H7 (cell line): ENCODE results near the gene ADGRL3. TPM values are rescaled to one million over a fixed set of nuclear protein-coding genes. Genes with fewer than 3 reads are reported as not detected.

Source experiments
- DNase-seq: peaks from one replicate; pipeline ENCODE4 v3.0.0; 2012
- H3K27me3 ChIP-seq: 2 replicates; pipeline ENCODE4 v1.6.0; 2011; ENCODE audit warnings: mild to moderate bottlenecking, low read length; ENCODE audit not compliant: control insufficient read depth, insufficient read depth
- H3K36me3 ChIP-seq: replicated peaks from 2 replicates; pipeline ENCODE4 v1.5.1; 2011; ENCODE audit warnings: low read length; ENCODE audit not compliant: control insufficient read depth, insufficient read depth
- H3K4me3 ChIP-seq: 2 replicates; pipeline ENCODE4 v1.5.1; 2011; ENCODE audit warnings: low read depth, mild to moderate bottlenecking, control low read depth, low read length, moderate library complexity; ENCODE audit not compliant: insufficient read depth
- total RNA-seq: library from RNA; depleted of rRNA; stranded (reverse); fragments of >200 nt; shearing (Covaris generic); gene quantifications from 2 replicates; pipeline ENCODE4 v1.2.3, GENCODE V29; 2014

Gene ADGRL3
- total RNA-seq, 1 experiment from 2014 or later, result 6.8 TPM

DNA sequence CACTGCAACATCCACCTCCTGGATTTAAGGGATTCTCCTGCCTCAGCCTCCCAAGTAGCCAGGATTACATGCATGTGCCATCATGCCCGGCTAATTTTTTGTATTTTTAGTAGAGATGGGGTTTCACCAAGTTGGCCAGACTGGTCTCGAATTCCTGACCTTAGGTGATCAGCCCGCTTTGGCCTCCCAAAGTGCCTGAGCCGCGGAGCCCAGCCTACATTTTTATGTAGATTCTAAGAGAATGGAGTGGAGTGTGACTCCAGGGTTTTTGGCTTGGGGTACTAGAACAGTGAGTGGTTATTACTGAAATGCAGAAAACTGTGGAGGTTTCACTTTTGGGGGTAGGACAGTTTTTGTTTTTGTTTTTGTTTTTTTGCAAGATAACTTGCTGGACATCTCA lies 806.0 kb downstream of the ADGRL3 start:
- no peaks in the 10 kb centered on the region for H3K27me3 ChIP-seq
- DNase-seq, result no peak
- no peak overlapping the region for H3K4me3 ChIP-seq
- no peaks in the 10 kb centered on the region for H3K36me3 ChIP-seq

GRCh38 chr4:62015043-62015739 lies 815.1 kb downstream of the ADGRL3 start:
- H3K27me3 ChIP-seq, result no peaks in the 10 kb centered on the region
- H3K4me3 ChIP-seq, result no peak overlapping the region
- no peaks in the 10 kb centered on the region for H3K36me3 ChIP-seq
- DNase-seq, result no peak

- H3K4me3 ChIP-seq, result no peak overlapping the region
- H3K27me3 ChIP-seq, result no peaks in the 10 kb centered on the region
- DNase-seq, result no peak
- no peaks in the 10 kb centered on the region for H3K36me3 ChIP-seq
These were observed 818.4 kb downstream of the ADGRL3 start for GRCh38 chr4:62018537-62018936.

DNA sequence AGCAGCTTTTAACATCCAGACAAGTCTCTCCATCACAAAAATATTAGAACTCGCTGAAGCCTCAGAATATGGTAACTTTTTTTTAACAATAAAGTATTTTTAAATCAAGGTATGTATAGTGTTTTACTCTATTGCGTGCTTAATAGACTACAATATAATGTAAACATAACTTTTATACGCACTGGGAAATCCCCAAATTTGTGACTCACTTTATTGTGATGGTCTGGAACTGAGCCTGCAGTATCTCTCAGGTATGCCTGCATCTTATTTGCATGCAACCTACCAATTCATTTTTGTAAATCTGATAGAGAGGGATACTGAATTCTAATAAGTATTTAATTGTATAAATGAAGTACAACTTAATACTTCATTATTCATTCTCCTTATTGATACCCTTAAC lies 823.5 kb downstream of the ADGRL3 start:
- DNase-seq, result no peak
- Histone ChIP-seq H3K4me3 (no peak overlapping the region), H3K27me3 (no peaks in the 10 kb centered on the region)

DNA sequence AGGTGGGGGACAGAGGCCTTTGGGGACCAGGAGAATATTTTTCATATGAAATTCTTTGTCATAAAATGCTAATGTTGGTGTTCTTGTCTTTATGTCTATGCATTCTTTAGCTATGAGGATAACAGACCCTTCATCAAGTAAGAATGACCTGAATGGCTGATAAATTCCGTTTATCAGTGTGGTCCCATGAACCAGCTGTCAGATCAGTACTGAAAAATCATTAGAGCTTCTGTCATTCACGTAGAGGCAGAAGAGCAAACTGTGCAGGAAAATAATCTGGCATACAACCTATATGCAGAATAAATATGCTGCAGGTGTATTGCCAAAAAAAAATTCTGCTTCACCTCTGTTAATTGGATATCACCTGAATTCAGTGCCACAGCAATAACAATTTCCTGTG lies 828.6 kb downstream of the ADGRL3 start:
- no peaks in the 10 kb centered on the region for H3K36me3 ChIP-seq
- H3K4me3 ChIP-seq, result no peak overlapping the region
- DNase-seq, result no peak
- no peaks in the 10 kb centered on the region for H3K27me3 ChIP-seq

More for the DNA sequence above, 823.5 kb downstream of the ADGRL3 start:
- no peaks in the 10 kb centered on the region for H3K36me3 ChIP-seq

GRCh38 chr4:62030958-62031357 lies 830.8 kb downstream of the ADGRL3 start:
- Histone ChIP-seq H3K4me3 (no peak overlapping the region), H3K27me3 (no peaks in the 10 kb centered on the region), H3K36me3 (no peaks in the 10 kb centered on the region)
- no peak for DNase-seq

DNA sequence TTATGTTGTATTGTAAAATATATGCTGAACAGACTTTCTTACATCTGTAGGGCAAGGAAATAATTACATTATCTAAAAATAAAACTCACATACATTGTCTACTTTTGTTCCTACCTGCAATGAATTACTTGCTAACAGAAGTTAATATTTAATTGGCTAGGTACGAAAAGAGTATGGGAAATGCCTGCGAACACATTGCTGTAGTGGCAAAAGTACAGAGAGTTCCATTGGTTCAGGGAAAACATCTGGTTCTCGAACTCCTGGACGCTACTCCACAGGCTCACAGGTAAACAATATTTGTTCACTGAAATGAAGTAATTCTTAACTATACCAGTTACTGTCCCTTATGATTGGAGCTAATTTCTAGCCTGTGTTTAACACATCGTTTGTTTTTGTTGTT lies 837.4 kb downstream of the ADGRL3 start:
- DNase-seq, result no peak
- Histone ChIP-seq H3K4me3 (no peak overlapping the region), H3K27me3 (no peaks in the 10 kb centered on the region), H3K36me3 (no peaks in the 10 kb centered on the region)

- DNase-seq, result no peak
- Histone ChIP-seq H3K36me3 (no peaks in the 10 kb centered on the region), H3K27me3 (no peaks in the 10 kb centered on the region), H3K4me3 (no peak overlapping the region)
These were observed 851.2 kb downstream of the ADGRL3 start for GRCh38 chr4:62051332-62051731.

DNA sequence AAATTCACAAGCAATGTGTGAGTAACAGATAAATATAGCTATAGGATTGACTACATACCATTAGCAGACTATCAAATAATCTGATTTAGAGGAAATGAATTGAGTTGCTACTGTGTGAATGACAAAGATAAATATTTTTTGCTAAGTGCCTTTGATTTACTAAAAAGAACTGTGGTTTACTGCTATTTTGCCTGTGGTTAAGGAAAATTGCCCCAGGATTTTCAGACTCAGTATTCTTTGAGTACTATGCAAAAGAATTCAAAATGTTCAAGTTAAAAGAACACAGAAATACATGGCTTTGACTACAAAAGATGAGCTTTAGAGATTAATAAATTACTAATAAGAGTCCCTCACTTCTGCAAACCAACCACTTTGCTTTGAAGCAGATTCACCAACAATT lies 853.8 kb downstream of the ADGRL3 start:
- no peak for DNase-seq
- no peak overlapping the region for H3K4me3 ChIP-seq
- H3K27me3 ChIP-seq, result no peaks in the 10 kb centered on the region
- H3K36me3 ChIP-seq, result no peaks in the 10 kb centered on the region

DNA sequence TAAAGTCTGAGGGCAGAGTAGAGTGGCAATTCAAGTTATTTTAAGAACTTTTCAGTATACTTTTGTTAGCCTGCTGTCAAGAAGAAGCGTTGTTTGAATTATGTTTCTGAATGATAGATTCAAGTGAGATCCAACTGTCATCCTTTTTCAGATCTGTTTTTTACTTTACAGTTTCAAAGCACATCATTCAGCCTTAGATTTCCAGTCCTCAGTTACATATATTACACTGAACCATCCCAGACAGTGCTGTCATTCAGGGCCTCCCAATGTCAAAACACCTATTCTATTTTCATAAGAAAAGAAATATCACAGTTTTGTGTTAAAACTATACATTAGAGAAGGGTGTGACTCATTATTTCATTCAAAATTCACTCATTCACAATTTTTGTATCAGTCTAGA lies 856.9 kb downstream of the ADGRL3 start:
- DNase-seq, result no peak
- Histone ChIP-seq H3K27me3 (no peaks in the 10 kb centered on the region), H3K4me3 (no peak overlapping the region), H3K36me3 (no peaks in the 10 kb centered on the region)

DNA sequence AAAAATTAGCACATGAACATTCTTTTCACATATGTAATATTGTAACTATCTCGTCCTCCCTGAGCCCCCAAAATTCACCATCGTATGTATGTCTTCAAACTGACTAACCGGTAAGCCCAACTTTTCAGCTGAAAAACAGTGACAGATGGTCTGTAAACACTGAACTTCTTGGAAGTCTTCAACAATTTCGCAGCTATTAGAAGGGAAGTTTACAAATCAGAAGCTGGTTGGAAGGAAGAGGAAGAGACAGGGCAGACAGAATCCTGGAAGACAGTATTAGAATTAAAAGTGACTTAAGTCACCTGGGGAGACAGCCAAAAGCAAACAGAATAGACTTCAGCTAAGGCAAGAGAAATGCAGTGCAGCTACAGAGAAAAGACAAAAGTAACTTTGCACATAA lies 858.4 kb downstream of the ADGRL3 start:
- no peak for DNase-seq
- Histone ChIP-seq H3K36me3 (no peaks in the 10 kb centered on the region), H3K4me3 (no peak overlapping the region), H3K27me3 (no peaks in the 10 kb centered on the region)

GRCh38 chr4:62070291-62070852 lies 870.2 kb downstream of the ADGRL3 start:
- DNase-seq, result no peak
- H3K4me3 ChIP-seq, result no peak overlapping the region
- H3K36me3 ChIP-seq, result no peaks in the 10 kb centered on the region
- H3K27me3 ChIP-seq, result no peaks in the 10 kb centered on the region

DNA sequence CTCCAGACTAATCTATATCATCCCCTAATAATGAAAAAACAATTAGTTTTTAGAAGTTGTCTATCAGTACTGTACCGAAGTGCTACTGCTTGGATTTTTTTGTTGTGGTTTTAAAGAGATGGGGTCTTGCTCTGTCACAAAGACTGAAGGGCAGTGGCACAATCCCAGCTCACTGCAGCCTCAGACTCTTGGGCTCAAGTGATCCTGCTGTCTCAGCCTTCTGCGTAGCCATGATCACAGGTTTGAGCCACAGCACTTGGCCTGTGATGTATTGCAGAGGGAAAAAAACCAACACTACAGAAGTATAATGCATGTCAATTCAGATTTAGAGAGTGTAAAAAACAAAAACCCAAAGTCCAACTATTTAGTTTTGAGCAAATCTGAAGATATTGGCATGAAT lies 875.0 kb downstream of the ADGRL3 start:
- no peak overlapping the region for H3K4me3 ChIP-seq
- H3K27me3 ChIP-seq, result no peaks in the 10 kb centered on the region
- DNase-seq, result no peak
- H3K36me3 ChIP-seq, result no peaks in the 10 kb centered on the region

- no peak for DNase-seq
- Histone ChIP-seq H3K4me3 (no peak overlapping the region), H3K27me3 (no peaks in the 10 kb centered on the region), H3K36me3 (no peaks in the 10 kb centered on the region)
These were observed 875.4 kb downstream of the ADGRL3 start for GRCh38 chr4:62075521-62075920.

DNA sequence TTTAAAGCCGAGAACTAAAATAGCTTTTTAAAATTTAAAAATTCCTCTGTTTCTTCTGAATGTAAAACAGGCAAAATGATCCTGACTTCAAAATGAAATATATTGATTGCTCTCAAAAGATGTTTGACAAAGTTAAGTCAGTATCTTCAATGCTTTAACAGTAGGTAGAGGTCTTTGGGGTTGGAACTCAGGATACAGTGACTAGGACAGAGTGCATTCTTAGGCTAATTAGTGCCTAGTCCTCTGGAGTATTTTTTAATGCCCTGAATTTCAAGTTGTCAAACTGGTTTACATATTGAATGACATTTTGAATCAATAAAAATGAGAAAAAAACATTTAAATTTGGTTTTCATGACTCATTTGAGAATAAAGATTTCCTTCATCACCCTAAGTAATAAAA lies 877.3 kb downstream of the ADGRL3 start:
- Histone ChIP-seq H3K27me3 (no peaks in the 10 kb centered on the region), H3K36me3 (no peaks in the 10 kb centered on the region), H3K4me3 (no peak overlapping the region)
- no peak for DNase-seq

GRCh38 chr4:62080431-62080830 lies 880.3 kb downstream of the ADGRL3 start:
- Histone ChIP-seq H3K27me3 (no peaks in the 10 kb centered on the region), H3K36me3 (no peaks in the 10 kb centered on the region), H3K4me3 (no peak overlapping the region)
- no peak for DNase-seq
